Liver (tissue), 9 donors: ENCODE results near the gene CTSF. TPM values are rescaled to one million over a fixed set of nuclear protein-coding genes. Genes with fewer than 3 reads are reported as not detected.

Experiments
- DNase-seq: peaks from one replicate; pipeline ENCODE4 v3.0.0-alpha.2; 2017; ENCODE audit warnings: low spot score
- H3K27ac ChIP-seq, 2 donors: one replicate each; pipeline ENCODE4 v1.7.0; 2013; ENCODE audit warnings: inconsistent platforms in 2 of 2, low read length in 2 of 2, control low read depth in 1 of 2, low read depth in 1 of 2, mild to moderate bottlenecking in 1 of 2
- H3K27me3 ChIP-seq, 4 donors: one replicate each; pipeline versions ENCODE4 v1.6.1 to v1.7.0; 2013; ENCODE audit warnings: low read length in 3 of 4, inconsistent platforms in 1 of 4, mild to moderate bottlenecking in 1 of 4, moderate library complexity in 1 of 4; ENCODE audit not compliant: control insufficient read depth in 4 of 4, insufficient read depth in 4 of 4
- H3K36me3 ChIP-seq, 4 donors: one replicate each; pipeline versions ENCODE4 v1.6.1 to v1.7.0; 2013; ENCODE audit warnings: low read length in 3 of 4, mild to moderate bottlenecking in 3 of 4, low read depth in 1 of 4, moderate library complexity in 1 of 4; ENCODE audit not compliant: control insufficient read depth in 4 of 4, insufficient read depth in 3 of 4
- H3K4me1 ChIP-seq, 4 donors: one replicate each; pipeline versions ENCODE4 v1.6.1 to v1.7.0; 2013; ENCODE audit warnings: low read length in 3 of 4, mild to moderate bottlenecking in 3 of 4, moderate library complexity in 1 of 4; ENCODE audit not compliant: control insufficient read depth in 4 of 4, insufficient read depth in 4 of 4
- H3K4me3 ChIP-seq, 3 donors: one replicate each; pipeline versions ENCODE4 v1.6.1 to v1.7.0; 2013; ENCODE audit warnings: low read length in 3 of 3, control low read depth in 1 of 3, low read depth in 1 of 3, mild to moderate bottlenecking in 1 of 3
- H3K9ac ChIP-seq, 2 donors: one replicate each; pipeline ENCODE4 v1.7.0; 2013; ENCODE audit warnings: low read length in 2 of 2, mild to moderate bottlenecking in 2 of 2, moderate library complexity in 2 of 2, control low read depth in 1 of 2, low read depth in 1 of 2
- H3K9me3 ChIP-seq, 4 donors: one replicate each; pipeline versions ENCODE4 v1.6.1 to v1.7.0; 2013; ENCODE audit warnings: low read length in 3 of 4; ENCODE audit not compliant: control insufficient read depth in 4 of 4
- CTCF ChIP-seq: fragments of 150-350 bp; IDR thresholded peaks from 2 replicates; pipeline ENCODE4 v1.5.1; 2017; ENCODE audit warnings: improper control_type of control experiment, low read depth, low read length; ENCODE audit not compliant: missing input control
- EGR1 ChIP-seq, 2 donors: IDR thresholded peaks; 2 replicates each; pipeline ENCODE4 v1.6.1; 2016 to 2018; ENCODE audit warnings: antibody characterized with exemption in 2 of 2, low read depth in 2 of 2
- FOXA1 ChIP-seq: IDR thresholded peaks from 2 replicates; pipeline ENCODE4 v1.6.1; 2016; ENCODE audit warnings: antibody characterized with exemption
- FOXA2 ChIP-seq: IDR thresholded peaks from 2 replicates; pipeline ENCODE4 v1.6.1; 2016; ENCODE audit warnings: antibody characterized with exemption
- GABPA ChIP-seq, 2 donors: IDR thresholded peaks in 1 of 2; conservative IDR thresholded peaks in 1 of 2; 2 replicates each; pipeline ENCODE4 v1.6.1; 2016; ENCODE audit warnings: antibody characterized with exemption in 2 of 2, mild to moderate bottlenecking in 1 of 2, moderate library complexity in 1 of 2
- HNF4A ChIP-seq, 2 donors: conservative IDR thresholded peaks; 2 replicates each; pipeline ENCODE4 v1.6.1; 2016; ENCODE audit warnings: antibody characterized with exemption in 2 of 2, mild to moderate bottlenecking in 2 of 2
- HNF4G ChIP-seq: IDR thresholded peaks from 2 replicates; pipeline ENCODE4 v1.6.1; 2016; ENCODE audit warnings: antibody characterized with exemption
- JUND ChIP-seq, 2 donors: IDR thresholded peaks; 2 replicates each; pipeline ENCODE4 v1.6.1; 2016; ENCODE audit warnings: antibody characterized with exemption in 2 of 2
- MAX ChIP-seq: IDR thresholded peaks from 2 replicates; pipeline ENCODE4 v1.6.1; 2016; ENCODE audit warnings: antibody characterized with exemption
- NR2F2 ChIP-seq: IDR thresholded peaks from 2 replicates; pipeline ENCODE4 v1.6.1; 2016; ENCODE audit warnings: antibody characterized with exemption
- RAD21 ChIP-seq, 2 donors: IDR thresholded peaks; 2 replicates each; pipeline ENCODE4 v1.6.1; 2016; ENCODE audit warnings: antibody characterized with exemption in 2 of 2, mild to moderate bottlenecking in 2 of 2
- REST ChIP-seq: IDR thresholded peaks from 2 replicates; pipeline ENCODE4 v1.6.1; 2016; ENCODE audit warnings: antibody characterized with exemption, mild to moderate bottlenecking
- RXRA ChIP-seq, 2 donors: IDR thresholded peaks; 2 replicates each; pipeline ENCODE4 v1.6.1; 2017 to 2018; ENCODE audit warnings: antibody characterized with exemption in 2 of 2, mild to moderate bottlenecking in 1 of 2
- YY1 ChIP-seq: IDR thresholded peaks from 2 replicates; pipeline ENCODE4 v1.6.1; 2016; ENCODE audit warnings: antibody characterized with exemption, mild to moderate bottlenecking
- ZBTB33 ChIP-seq: IDR thresholded peaks from 2 replicates; pipeline ENCODE4 v1.6.1; 2016; ENCODE audit warnings: antibody characterized with exemption
- WGBS: extraction: QIAGEN DNeasy Blood & Tissue Kit; methylation state at CpG from one replicate; pipeline ENCODE4 v1.1.7; 2013; 5-methylcytosine and 5-hydroxymethylcytosine counted together
- polyA plus RNA-seq, 2 donors: library from polyadenylated mRNA; stranded (reverse) in 1 of 2; unstranded in 1 of 2; fragments of 200-250 nt in 1 of 2; fragments of >200 nt in 1 of 2; fragmentation: Nextera tagmentation in 1 of 2; extraction: Ambion mirVana in 1 of 2; gene quantifications; one replicate each; pipeline versions ENCODE4 v1.2.1 to v1.2.3, GENCODE V29; 2013 to 2015
- total RNA-seq, 2 donors: library from RNA; depleted of rRNA; stranded (reverse); fragments of >200 nt; gene quantifications; one replicate each; pipeline ENCODE4 v1.2.3, GENCODE V29; 2014
- donor health status: healthy.
- donor health status: healthy.
- donor health status: healthy.
- donor health status: healthy.
- donor health status: healthy.

The CTSF gene
- total and polyA plus RNA-seq, 4 donors, result 8.5 to 31.9 (median 24.0) TPM

DNA sequence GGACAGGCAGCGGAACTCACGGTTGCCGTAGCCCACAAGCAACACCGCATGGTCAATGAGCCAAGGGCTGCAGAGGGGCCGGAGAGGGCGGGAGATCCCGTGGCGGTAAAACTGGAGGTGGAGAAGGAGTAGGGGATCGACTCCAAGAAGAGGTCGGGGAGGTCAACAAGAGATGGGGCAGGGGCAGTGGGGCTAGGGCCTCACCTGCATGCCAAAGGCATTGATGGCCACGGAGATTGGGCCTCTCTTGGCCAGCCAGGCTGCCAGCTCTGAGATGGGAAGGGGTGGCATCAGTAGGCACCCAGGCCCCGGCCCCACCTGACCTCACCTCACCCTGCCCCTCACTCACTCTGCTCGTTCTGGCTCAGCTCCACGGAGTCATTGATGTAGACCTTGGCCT lies 3.9 kb downstream of the CTSF start:
- no peaks in the 10 kb centered on the region for H3K27me3 ChIP-seq
- H3K4me3 ChIP-seq, result no peak overlapping the region
- no peak for DNase-seq
- no peaks in the 10 kb centered on the region for H3K9me3 ChIP-seq
- WGBS, result 94% methylated on average over 14 of the region's 14 CpGs
- no peak overlapping the region for H3K27ac ChIP-seq
- H3K9ac ChIP-seq, result no peak overlapping the region
- H3K36me3 ChIP-seq, result peaks cover 0 to 8% (median 0%) of the 10 kb centered on the region in 4 donors
- peaks cover 2 to 14% (median 8%) of the 10 kb centered on the region in 4 donors for H3K4me1 ChIP-seq
- TF ChIP-seq MAX, result no peak
- no peak for TF ChIP-seq FOXA1
- no peak for TF ChIP-seq YY1
- no peak for TF ChIP-seq RXRA (IDR thresholded peaks at IDR 0.05)
- no peak for TF ChIP-seq ZBTB33
- no peak for TF ChIP-seq HNF4G
- TF ChIP-seq FOXA2, result no peak
- no peak for TF ChIP-seq RAD21 (IDR thresholded peaks at IDR 0.05)
- no peak for TF ChIP-seq CTCF
- TF ChIP-seq HNF4A (conservative IDR thresholded peaks at IDR 0.05), result no peak
- no peak for TF ChIP-seq GABPA (IDR thresholded peaks at IDR 0.05 in 1 of 2, conservative IDR thresholded peaks at IDR 0.05 in 1 of 2)
- TF ChIP-seq REST, result no peak
- TF ChIP-seq JUND (IDR thresholded peaks at IDR 0.05), result no peak
- no peak for TF ChIP-seq NR2F2
- TF ChIP-seq EGR1 (IDR thresholded peaks at IDR 0.05; ENCODE audit: low read depth in 2 of 2), result no peak

DNA sequence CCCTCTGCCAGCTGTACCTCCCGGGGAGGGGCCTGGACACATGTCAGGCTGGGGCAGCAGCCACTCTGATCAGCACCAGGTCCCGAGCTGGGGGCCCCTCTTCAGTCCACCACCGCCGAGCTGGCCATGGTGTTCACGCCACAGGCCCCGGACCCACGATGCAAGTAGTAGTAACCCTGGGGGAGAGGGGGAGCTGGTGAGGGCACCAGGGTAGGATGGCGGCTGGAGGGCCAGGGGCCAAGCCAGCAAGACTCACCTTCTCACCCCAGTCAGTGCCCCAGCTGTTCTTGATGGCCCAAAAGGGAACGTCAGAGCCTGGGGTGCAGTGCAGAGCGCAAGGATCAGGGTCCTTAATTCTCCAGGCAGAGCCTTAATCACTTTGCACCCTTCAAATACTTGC lies 4.6 kb downstream of the CTSF start:
- H3K36me3 ChIP-seq, result peaks cover 0 to 8% (median 0%) of the 10 kb centered on the region in 4 donors
- no peak for DNase-seq
- 95% methylated on average over 10 of the region's 10 CpGs for WGBS
- H3K9me3 ChIP-seq, result no peaks in the 10 kb centered on the region
- H3K9ac ChIP-seq, result no peak overlapping the region
- peaks cover 2 to 14% (median 10%) of the 10 kb centered on the region in 4 donors for H3K4me1 ChIP-seq
- no peak overlapping the region for H3K27ac ChIP-seq
- no peaks in the 10 kb centered on the region for H3K27me3 ChIP-seq
- no peak overlapping the region for H3K4me3 ChIP-seq
- TF ChIP-seq JUND (IDR thresholded peaks at IDR 0.05) (no peak), RXRA (IDR thresholded peaks at IDR 0.05) (no peak), RAD21 (IDR thresholded peaks at IDR 0.05) (no peak)
